GM23338 (cell line): Measurements from ENCODE around the gene KRTAP5-3. TPM values are rescaled to one million over a fixed set of nuclear protein-coding genes. Genes with fewer than 3 reads are reported as not detected.

Experiments
- ATAC-seq: fragments of 200-7000 bp; cut with Tn5 transposase; 3 replicates; pipeline ENCODE4 v1.9.1; 2020
- DNase-seq: peaks from one replicate; pipeline ENCODE4 v3.0.0-alpha.2; 2015; ENCODE audit warnings: low spot score
- H2AFZ ChIP-seq: fragments of 200-600 bp; sonication (generic); 2 replicates; pipeline ENCODE4 v1.8.0; 2016; ENCODE audit warnings: antibody characterized with exemption, mild to moderate bottlenecking, moderate library complexity
- H3F3A ChIP-seq: fragments of 200-600 bp; sonication (generic); replicated peaks from 2 replicates; pipeline ENCODE4 v1.8.0; 2017; ENCODE audit warnings: antibody characterized with exemption, mixed run types, low read depth
- H3K27ac ChIP-seq: fragments of 200-600 bp; sonication (generic); 2 replicates; pipeline ENCODE4 v1.6.1; 2016; ENCODE audit warnings: low read depth
- H3K27me3 ChIP-seq: fragments of 200-600 bp; sonication (generic); 2 replicates; pipeline ENCODE4 v1.8.0; 2016; ENCODE audit warnings: mild to moderate bottlenecking, mixed run types, moderate library complexity; ENCODE audit not compliant: insufficient read depth
- H3K36me3 ChIP-seq: fragments of 200-600 bp; sonication (generic); 2 replicates; pipeline ENCODE4 v1.8.0; 2016; ENCODE audit warnings: mild to moderate bottlenecking; ENCODE audit not compliant: insufficient read depth
- H3K4me1 ChIP-seq: fragments of 200-600 bp; sonication (generic); 2 replicates; pipeline ENCODE4 v1.8.0; 2016; ENCODE audit warnings: mild to moderate bottlenecking, moderate library complexity; ENCODE audit not compliant: insufficient read depth
- H3K4me2 ChIP-seq: fragments of 200-600 bp; sonication (generic); 2 replicates; pipeline ENCODE4 v1.7.1; 2017; ENCODE audit warnings: mixed run types
- H3K4me3 ChIP-seq: fragments of 200-600 bp; sonication (generic); 2 replicates; pipeline ENCODE4 v1.6.1; 2016; ENCODE audit warnings: mixed run types
- H3K79me2 ChIP-seq: fragments of 200-600 bp; sonication (generic); replicated peaks from 2 replicates; pipeline ENCODE4 v1.8.0; 2017; ENCODE audit warnings: mild to moderate bottlenecking; ENCODE audit not compliant: insufficient read depth
- H3K9me2 ChIP-seq: fragments of 200-600 bp; sonication (generic); 2 replicates; pipeline ENCODE4 v1.8.0; 2017; ENCODE audit not compliant: insufficient read depth
- H4K20me1 ChIP-seq: fragments of 200-600 bp; sonication (generic); replicated peaks from 2 replicates; pipeline ENCODE4 v1.8.0; 2017; ENCODE audit warnings: mild to moderate bottlenecking; ENCODE audit not compliant: insufficient read depth
- H3K27ac Mint-ChIP-seq: 2 replicates; pipeline ENCODE4 v1.8.0; 2020; ENCODE audit warnings: inconsistent platforms, mild to moderate bottlenecking, moderate library complexity, mixed read lengths
- H3K27me3 Mint-ChIP-seq: 3 replicates; pipeline ENCODE4 v1.8.0; 2022; ENCODE audit warnings: low read depth, mild to moderate bottlenecking, moderate library complexity, mixed read lengths, inconsistent platforms; ENCODE audit not compliant: insufficient read depth, poor library complexity
- H3K36me3 Mint-ChIP-seq: 3 replicates; pipeline ENCODE4 v1.8.0; 2021; ENCODE audit warnings: low read depth, mild to moderate bottlenecking, inconsistent platforms, moderate library complexity, mixed read lengths
- H3K4me1 Mint-ChIP-seq: 3 replicates; pipeline ENCODE4 v1.8.0; 2020; ENCODE audit warnings: mild to moderate bottlenecking, inconsistent platforms, mixed read lengths
- H3K4me3 Mint-ChIP-seq: 3 replicates; pipeline ENCODE4 v1.8.0; 2021; ENCODE audit warnings: moderate library complexity, mild to moderate bottlenecking, inconsistent platforms, mixed read lengths
- H3K9me3 Mint-ChIP-seq: 3 replicates; pipeline ENCODE4 v1.8.0; 2020; ENCODE audit warnings: moderate library complexity, mild to moderate bottlenecking, inconsistent platforms, mixed read lengths
- CREB1 ChIP-seq: fragments of 250-450 bp; sonication (Bioruptor Pico); IDR thresholded peaks from 2 replicates; pipeline ENCODE4 v1.5.0; 2020; ENCODE audit warnings: low read depth, mild to moderate bottlenecking, moderate library complexity
- ETS1 ChIP-seq: IDR thresholded peaks from 2 replicates; pipeline ENCODE4 v1.6.1; 2016; ENCODE audit warnings: antibody characterized with exemption
- EZH2 ChIP-seq: fragments of 200-600 bp; sonication (generic); IDR thresholded peaks from one replicate; pipeline ENCODE4 v1.8.0; 2017; ENCODE audit warnings: antibody characterized with exemption, mild to moderate bottlenecking, low read depth; ENCODE audit not compliant: unreplicated experiment
- JUNB ChIP-seq: IDR thresholded peaks from one replicate; pipeline ENCODE4 v1.6.1; 2016; ENCODE audit warnings: antibody characterized with exemption; ENCODE audit not compliant: unreplicated experiment
- POLR2AphosphoS5 ChIP-seq: IDR thresholded peaks from 2 replicates; pipeline ENCODE4 v1.6.1; 2016; ENCODE audit warnings: antibody characterized with exemption, low read depth
- REST ChIP-seq: IDR thresholded peaks from one replicate; pipeline ENCODE4 v1.6.1; 2018; ENCODE audit warnings: antibody characterized with exemption; ENCODE audit not compliant: unreplicated experiment
- ZNF114 ChIP-seq: fragments of 250-450 bp; sonication (Bioruptor Pico); IDR thresholded peaks from 2 replicates; pipeline ENCODE4 v1.5.0; 2020; ENCODE audit warnings: mild to moderate bottlenecking, moderate library complexity
- polyA plus RNA-seq: library from polyadenylated mRNA; unstranded; fragments of >200 nt; fragmentation: Nextera tagmentation; extraction: Ambion mirVana; gene quantifications from 2 replicates; pipeline ENCODE4 v1.2.1, GENCODE V29; 2016
- total RNA-seq: library from RNA; depleted of rRNA; stranded (reverse); fragments of >200 nt; shearing (Covaris generic); gene quantifications from 2 replicates; pipeline ENCODE4 v1.2.3, GENCODE V29; 2014

The KRTAP5-3 gene
- total and polyA plus RNA-seq, 2 experiments from 2014 or later: not detected

- no peak for TF ChIP-seq REST
- TF ChIP-seq CREB1 (CRISPR knock-in tag): no peak
- TF ChIP-seq JUNB: no peak
- TF ChIP-seq EZH2: no peak
- TF ChIP-seq ETS1: no peak
- no peak for TF ChIP-seq POLR2AphosphoS5
- no peak for TF ChIP-seq ZNF114 (CRISPR knock-in tag)
These were observed 42.4 kb downstream of the KRTAP5-3 start (continued) for GRCh38 chr11:1565904-1566247.

GRCh38 chr11:1565173-1565903 is 42.9 kb downstream of the KRTAP5-3 start:
- H3K36me3 Mint-ChIP-seq: no peaks in the 10 kb centered on the region
- H3K9me3 Mint-ChIP-seq: no peaks in the 10 kb centered on the region
- Histone ChIP-seq H3K79me2 (no peaks in the 10 kb centered on the region), H3K36me3 (no peaks in the 10 kb centered on the region), H3F3A (peaks cover 2% of the 10 kb centered on the region; the same call in 1 of the 2 replicates), H3K4me3 (no peak overlapping the region), H3K27me3 (peaks cover 15% of the 10 kb centered on the region), H3K4me1 (peaks cover 21% of the 10 kb centered on the region), H4K20me1 (no peaks in the 10 kb centered on the region), H3K27ac (no peak overlapping the region), H2AFZ (no peak overlapping the region), H3K4me2 (no peak overlapping the region), H3K9me2 (no peaks in the 10 kb centered on the region)
- peaks cover 22% of the 10 kb centered on the region for H3K27me3 Mint-ChIP-seq
- ATAC-seq (no peak), DNase-seq (no peak)
- no peak overlapping the region for H3K27ac Mint-ChIP-seq
- peaks cover 21% of the 10 kb centered on the region for H3K4me1 Mint-ChIP-seq
- TF ChIP-seq JUNB: no peak
- no peak for TF ChIP-seq CREB1 (CRISPR knock-in tag)
- no peak overlapping the region for H3K4me3 Mint-ChIP-seq

GRCh38 chr11:1564535-1565172 is 43.6 kb downstream of the KRTAP5-3 start:
- H3K36me3 ChIP-seq: no peaks in the 10 kb centered on the region
- Mint-ChIP-seq H3K9me3 (no peaks in the 10 kb centered on the region), H3K4me1 (peaks cover 23% of the 10 kb centered on the region), H3K4me3 (no peak overlapping the region), H3K27me3 (peaks cover 25% of the 10 kb centered on the region), H3K27ac (no peak overlapping the region), H3K36me3 (no peaks in the 10 kb centered on the region)
- H3F3A ChIP-seq: no peaks in the 10 kb centered on the region
- H4K20me1 ChIP-seq: no peaks in the 10 kb centered on the region
- peaks cover 8% of the 10 kb centered on the region; the same call in 1 of the 2 replicates for H3K27me3 ChIP-seq
- ATAC-seq (peak; percentile 72), DNase-seq (peak; percentile 84)
- H3K4me1 ChIP-seq: peaks cover 20% of the 10 kb centered on the region
- H2AFZ ChIP-seq: no peak overlapping the region
- no peak overlapping the region; the same call in 1 of the 2 replicates for H3K4me3 ChIP-seq
- peak overlapping the region; percentile 55; the same call in 1 of the 2 replicates for H3K4me2 ChIP-seq
- H3K9me2 ChIP-seq: no peaks in the 10 kb centered on the region
- H3K27ac ChIP-seq: no peak overlapping the region
- H3K79me2 ChIP-seq: no peaks in the 10 kb centered on the region
- peak; percentile 93 for TF ChIP-seq CREB1 (CRISPR knock-in tag)
